HepG2 (cell line): ENCODE data around the gene SLC16A3. TPM values are rescaled to one million over a fixed set of nuclear protein-coding genes. Genes with fewer than 3 reads are reported as not detected.

Experiments used
- BCL6 ChIP-seq: IDR thresholded peaks from 2 replicates; pipeline ENCODE4 v1.6.1; 2016; ENCODE audit warnings: missing genetic modification reagents, missing compliant biosample characterization
- CTCF ChIP-seq: sonication (generic); formaldehyde crosslinking; IDR thresholded peaks from 2 replicates; pipeline ENCODE4 v1.5.0; 2020; ENCODE audit warnings: mild to moderate bottlenecking, missing genetic modification reagents, moderate library complexity
- GABPA ChIP-seq, 2 experiments: IDR thresholded peaks; 2 replicates each; pipeline ENCODE4 v1.6.1; 2011 to 2016; ENCODE audit warnings: low read depth in 2 of 2, low read length in 1 of 2, missing biosample characterization in 1 of 2, missing genetic modification characterization in 1 of 2
- ISX ChIP-seq: sonication (generic); formaldehyde crosslinking; conservative IDR thresholded peaks from 2 replicates; pipeline ENCODE4 v1.5.0; 2020; ENCODE audit warnings: missing genetic modification reagents
- LRRFIP1 ChIP-seq: sonication (generic); formaldehyde crosslinking; conservative IDR thresholded peaks from 2 replicates; pipeline ENCODE4 v1.4.0; 2020; ENCODE audit warnings: missing genetic modification reagents
- MAX ChIP-seq: IDR thresholded peaks from 2 replicates; pipeline ENCODE4 v1.6.1; 2012; ENCODE audit warnings: inconsistent platforms
- MXI1 ChIP-seq: IDR thresholded peaks from 3 replicates; pipeline ENCODE4 v1.6.1; 2012; ENCODE audit warnings: low read depth, low read length, inconsistent platforms, borderline replicate concordance
- MYPOP ChIP-seq: sonication (generic); formaldehyde crosslinking; IDR thresholded peaks from 2 replicates; pipeline ENCODE4 v1.8.1; 2023; ENCODE audit warnings: mild to moderate bottlenecking, moderate library complexity, missing genetic modification reagents
- NR2F1 ChIP-seq, 2 experiments: fragments of 450-650 bp in 1 of 2; formaldehyde crosslinking in 1 of 2; IDR thresholded peaks; 2 replicates each; pipeline versions ENCODE4 v1.5.0 to v1.6.1; 2016 to 2020; ENCODE audit warnings: mild to moderate bottlenecking in 1 of 2, missing compliant biosample characterization in 1 of 2, missing genetic modification reagents in 1 of 2, moderate library complexity in 1 of 2
- RERE ChIP-seq: IDR thresholded peaks from 2 replicates; pipeline ENCODE4 v1.6.1; 2016; ENCODE audit warnings: low read depth, missing genetic modification reagents, missing compliant biosample characterization
- TCF12 ChIP-seq, 2 experiments: fragments of 450-650 bp in 1 of 2; sonication (generic) in 1 of 2; formaldehyde crosslinking in 1 of 2; IDR thresholded peaks; 2 replicates each; pipeline versions ENCODE4 v1.6.1 to v1.8.0; 2017 to 2022; ENCODE audit warnings: antibody characterized with exemption in 1 of 2, mild to moderate bottlenecking in 1 of 2, missing genetic modification reagents in 1 of 2, moderate library complexity in 1 of 2
- ZNF10 ChIP-seq: sonication (generic); formaldehyde crosslinking; IDR thresholded peaks from 2 replicates; pipeline ENCODE4 v1.4.0; 2020; ENCODE audit warnings: mild to moderate bottlenecking, low read depth, missing genetic modification reagents, borderline replicate concordance
- ZNF256 ChIP-seq: sonication (generic); formaldehyde crosslinking; conservative IDR thresholded peaks from 2 replicates; pipeline ENCODE4 v1.4.0; 2020; ENCODE audit warnings: missing genetic modification reagents
- ZNF264 ChIP-seq: sonication (generic); formaldehyde crosslinking; IDR thresholded peaks from 2 replicates; pipeline ENCODE4 v1.4.0; 2020; ENCODE audit warnings: missing genetic modification reagents
- ZNF678 ChIP-seq: sonication (generic); formaldehyde crosslinking; IDR thresholded peaks from 2 replicates; pipeline ENCODE4 v1.4.0; 2020; ENCODE audit warnings: mild to moderate bottlenecking, missing genetic modification reagents
- ZSCAN12 ChIP-seq: sonication (generic); formaldehyde crosslinking; IDR thresholded peaks from 2 replicates; pipeline ENCODE4 v1.9.0; 2021; ENCODE audit warnings: mild to moderate bottlenecking, missing genetic modification reagents
- polyA plus RNA-seq, 8 experiments: library from polyadenylated mRNA; depleted of rRNA in 3 of 8; stranded (reverse) in 7 of 8; unstranded in 1 of 8; fragments of >200 nt; fragmentation: Illumina TruSeq in 4 of 8; extraction: Trizol in 4 of 8; gene quantifications; 2 replicates each; pipeline versions ENCODE4 v1.2.1 to v1.2.3, GENCODE V29; 2011 to 2016; ENCODE audit warnings: low read depth in 4 of 8, missing spikeins in 1 of 8, mixed read lengths in 1 of 8; ENCODE audit not compliant: insufficient read depth in 1 of 8
- total RNA-seq, 5 experiments: library from RNA; depleted of rRNA; stranded (reverse); fragments of >200 nt; fragmentation: Illumina TruSeq; extraction: Trizol; gene quantifications; 2 replicates each; pipeline ENCODE4 v1.2.3, GENCODE V29; 2016; ENCODE audit warnings: low read depth in 1 of 5

The SLC16A3 gene
- total and polyA plus RNA-seq, 2 of the 13 experiments (the other 11 are each of a cell fraction or from before 2014, with no cell fraction given): 242 to 349 TPM

GRCh38 chr17:82226809-82227628 is 1.8 kb upstream of the SLC16A3 start (continued):
- no peak for TF ChIP-seq ZNF256 (CRISPR knock-in tag)
- no peak for TF ChIP-seq ZNF10 (CRISPR knock-in tag)
- TF ChIP-seq MAX: peak; percentile 48; the same call in 1 of the 2 replicates
- TF ChIP-seq ZNF678 (CRISPR knock-in tag): 0 out of 2 replicates have a peak, but pooled peaks have one; percentile 17
- TF ChIP-seq RERE: no peak
- peak; percentile 12; the same call in 1 of the 2 replicates for TF ChIP-seq MYPOP
- TF ChIP-seq CTCF (CRISPR knock-in tag): peak; percentile 19; the same call in 1 of the 2 replicates
- TF ChIP-seq TCF12 (IDR thresholded peaks at IDR 0.05): no peak
- TF ChIP-seq TCF12 (CRISPR knock-in tag; IDR thresholded peaks at IDR 0.05): peak; percentile 59; the same call in 1 of the 2 replicates
- TF ChIP-seq BCL6 (CRISPR knock-in tag): no peak
- TF ChIP-seq NR2F1 (CRISPR knock-in tag; IDR thresholded peaks at IDR 0.05): peak in 1 of 2 experiments; percentile 37; a peak in 1 of 4 replicates
- TF ChIP-seq ZNF264 (CRISPR knock-in tag): no peak
- TF ChIP-seq ZSCAN12: no peak
- TF ChIP-seq MXI1: no peak
- TF ChIP-seq LRRFIP1 (CRISPR knock-in tag): no peak
- TF ChIP-seq ISX: no peak
- no peak for TF ChIP-seq GABPA (IDR thresholded peaks at IDR 0.05; ENCODE audit: low read depth, low read length)
- no peak for TF ChIP-seq GABPA (CRISPR knock-in tag; IDR thresholded peaks at IDR 0.05; ENCODE audit: low read depth)
